GM12891 (cell line): Measurements from ENCODE around the gene ARL9.

Experiments
- POLR2A ChIP-seq: IDR thresholded peaks from 2 replicates; pipeline ENCODE4 v1.6.1; 2011; ENCODE audit warnings: low read depth, low read length, control low read depth
- POLR2AphosphoS5 ChIP-seq: IDR thresholded peaks from 2 replicates; pipeline ENCODE4 v1.6.1; 2011; ENCODE audit warnings: low read depth, low read length, control low read depth
- POU2F2 ChIP-seq: IDR thresholded peaks from 2 replicates; pipeline ENCODE4 v1.6.1; 2011; ENCODE audit warnings: low read depth, mild to moderate bottlenecking, control low read depth, low read length, moderate library complexity
- SPI1 ChIP-seq: IDR thresholded peaks from 2 replicates; pipeline ENCODE4 v1.6.1; 2011; ENCODE audit warnings: low read depth, low read length, control low read depth
- TAF1 ChIP-seq: IDR thresholded peaks from 2 replicates; pipeline ENCODE4 v1.6.1; 2011; ENCODE audit warnings: low read depth, low read length, control low read depth

- TF ChIP-seq TAF1, result no peak
- no peak for TF ChIP-seq SPI1
- no peak for TF ChIP-seq POLR2A
- no peak for TF ChIP-seq POLR2AphosphoS5
- peak; percentile 51; the same call in 1 of the 2 replicates for TF ChIP-seq POU2F2
Observed at GRCh38 chr4:56544573-56545131, 39.1 kb downstream of the ARL9 start.
